Epithelial cell of esophagus (primary cell): ENCODE measurements around the gene ZFP3.

Source experiments
- DNase-seq: peaks from one replicate; pipeline ENCODE4 v3.0.0; 2010; ENCODE audit warnings: low read depth
- H3K4me3 ChIP-seq: 2 replicates; pipeline ENCODE4 v1.5.1; 2011; ENCODE audit warnings: mild to moderate bottlenecking, low read length, control low read depth
- TF ChIP-seq, protein P1 (sequence below): IDR thresholded peaks from 2 replicates; pipeline ENCODE4 v1.5.1; 2011; ENCODE audit warnings: low read depth, mild to moderate bottlenecking, low read length, control low read depth, inconsistent platforms; ENCODE audit not compliant: insufficient read depth; ENCODE audit errors: missing control alignments

ZFP3 gene

DNA sequence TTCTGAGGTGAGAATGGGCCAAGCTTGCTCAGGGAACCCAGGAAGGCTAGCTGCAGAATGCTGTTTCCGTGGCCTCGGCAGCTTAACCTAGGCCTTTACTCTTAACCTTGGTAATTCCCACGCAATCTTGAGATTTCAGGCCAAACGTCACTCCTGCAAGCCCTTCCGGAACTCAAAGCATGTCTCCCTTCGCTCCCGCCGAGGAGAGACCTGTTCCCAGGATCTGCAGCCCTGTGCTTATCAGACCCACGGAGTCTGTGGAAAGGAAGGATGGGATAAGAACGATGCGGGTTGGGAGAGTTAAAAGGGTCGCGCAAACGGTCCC is 524 bp upstream of the ZFP3 start:
- DNase-seq = no peak
- H3K4me3 ChIP-seq = peak overlapping the region; percentile 72
- TF ChIP-seq, protein P1, sequence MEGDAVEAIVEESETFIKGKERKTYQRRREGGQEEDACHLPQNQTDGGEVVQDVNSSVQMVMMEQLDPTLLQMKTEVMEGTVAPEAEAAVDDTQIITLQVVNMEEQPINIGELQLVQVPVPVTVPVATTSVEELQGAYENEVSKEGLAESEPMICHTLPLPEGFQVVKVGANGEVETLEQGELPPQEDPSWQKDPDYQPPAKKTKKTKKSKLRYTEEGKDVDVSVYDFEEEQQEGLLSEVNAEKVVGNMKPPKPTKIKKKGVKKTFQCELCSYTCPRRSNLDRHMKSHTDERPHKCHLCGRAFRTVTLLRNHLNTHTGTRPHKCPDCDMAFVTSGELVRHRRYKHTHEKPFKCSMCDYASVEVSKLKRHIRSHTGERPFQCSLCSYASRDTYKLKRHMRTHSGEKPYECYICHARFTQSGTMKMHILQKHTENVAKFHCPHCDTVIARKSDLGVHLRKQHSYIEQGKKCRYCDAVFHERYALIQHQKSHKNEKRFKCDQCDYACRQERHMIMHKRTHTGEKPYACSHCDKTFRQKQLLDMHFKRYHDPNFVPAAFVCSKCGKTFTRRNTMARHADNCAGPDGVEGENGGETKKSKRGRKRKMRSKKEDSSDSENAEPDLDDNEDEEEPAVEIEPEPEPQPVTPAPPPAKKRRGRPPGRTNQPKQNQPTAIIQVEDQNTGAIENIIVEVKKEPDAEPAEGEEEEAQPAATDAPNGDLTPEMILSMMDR = no peak

DNA sequence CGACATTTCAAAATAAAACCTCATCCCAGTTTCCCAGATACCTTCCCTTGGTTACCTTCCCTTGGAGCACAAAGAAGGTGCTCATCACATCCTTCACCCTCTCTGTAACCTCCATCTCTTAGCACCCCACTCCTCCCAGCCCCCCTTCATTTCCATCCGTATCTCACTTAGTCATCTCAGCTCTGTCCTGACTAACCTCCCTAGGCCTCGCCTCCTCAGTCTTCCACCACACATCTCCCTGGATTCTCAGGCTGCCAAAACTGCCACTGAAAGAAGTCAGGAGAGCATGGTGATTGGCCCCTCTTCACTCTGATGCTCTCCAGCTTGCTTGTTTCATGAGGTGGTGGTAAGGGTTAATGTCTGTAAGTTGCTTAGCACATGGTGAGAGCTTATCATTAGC is 2.3 kb downstream of the ZFP3 start:
- no peak for DNase-seq
- no peak overlapping the region for H3K4me3 ChIP-seq
- TF ChIP-seq, protein P1 = no peak

DNA sequence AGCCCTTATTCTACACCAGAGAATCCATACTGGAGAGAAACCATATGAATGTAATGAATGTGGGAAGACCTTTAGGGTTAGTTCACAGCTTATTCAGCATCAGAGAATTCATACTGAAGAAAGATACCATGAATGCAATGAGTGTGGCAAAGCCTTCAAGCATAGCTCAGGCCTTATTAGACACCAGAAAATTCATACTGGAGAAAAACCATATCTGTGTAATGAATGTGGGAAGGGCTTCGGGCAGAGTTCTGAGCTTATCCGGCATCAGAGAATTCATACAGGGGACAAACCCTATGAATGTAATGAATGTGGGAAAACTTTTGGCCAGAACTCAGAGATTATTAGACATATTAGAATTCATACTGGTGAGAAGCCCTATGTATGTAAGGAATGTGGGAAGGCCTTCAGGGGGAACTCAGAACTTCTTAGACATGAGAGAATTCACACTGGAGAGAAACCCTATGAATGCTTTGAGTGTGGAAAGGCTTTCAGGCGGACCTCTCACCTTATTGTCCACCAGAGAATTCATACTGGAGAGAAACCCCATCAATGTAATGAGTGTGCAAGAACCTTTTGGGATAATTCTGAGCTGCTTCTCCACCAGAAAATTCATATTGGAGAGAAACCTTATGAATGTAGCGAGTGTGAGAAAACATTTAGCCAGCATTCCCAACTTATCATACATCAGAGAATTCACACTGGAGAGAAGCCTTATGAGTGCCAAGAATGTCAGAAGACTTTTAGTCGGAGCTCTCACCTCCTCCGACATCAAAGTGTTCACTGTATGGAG is 14.1 kb downstream of the ZFP3 start:
- DNase-seq = no peak
- TF ChIP-seq, protein P1 = no peak
- no peak overlapping the region for H3K4me3 ChIP-seq

DNA sequence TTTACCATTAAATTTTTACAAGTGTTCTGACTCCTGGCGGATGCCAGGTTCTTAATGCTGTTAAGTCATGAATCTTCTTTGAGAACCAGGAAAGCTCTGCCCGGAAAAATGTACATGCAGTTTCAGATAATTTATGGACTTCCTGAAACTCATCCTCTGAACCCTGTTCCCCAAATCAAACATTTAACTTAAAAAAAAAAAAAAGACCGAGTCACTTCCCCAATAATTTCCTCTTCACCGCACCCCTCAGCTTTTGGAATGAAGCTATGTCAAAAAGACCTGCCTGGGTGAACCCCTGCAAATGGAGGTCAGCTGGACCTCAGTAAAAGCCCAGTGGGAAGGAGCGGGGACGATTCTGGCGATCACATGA is 18.4 kb downstream of the ZFP3 start:
- TF ChIP-seq, protein P1 = no peak
- no peak for DNase-seq
- no peak overlapping the region for H3K4me3 ChIP-seq

DNA sequence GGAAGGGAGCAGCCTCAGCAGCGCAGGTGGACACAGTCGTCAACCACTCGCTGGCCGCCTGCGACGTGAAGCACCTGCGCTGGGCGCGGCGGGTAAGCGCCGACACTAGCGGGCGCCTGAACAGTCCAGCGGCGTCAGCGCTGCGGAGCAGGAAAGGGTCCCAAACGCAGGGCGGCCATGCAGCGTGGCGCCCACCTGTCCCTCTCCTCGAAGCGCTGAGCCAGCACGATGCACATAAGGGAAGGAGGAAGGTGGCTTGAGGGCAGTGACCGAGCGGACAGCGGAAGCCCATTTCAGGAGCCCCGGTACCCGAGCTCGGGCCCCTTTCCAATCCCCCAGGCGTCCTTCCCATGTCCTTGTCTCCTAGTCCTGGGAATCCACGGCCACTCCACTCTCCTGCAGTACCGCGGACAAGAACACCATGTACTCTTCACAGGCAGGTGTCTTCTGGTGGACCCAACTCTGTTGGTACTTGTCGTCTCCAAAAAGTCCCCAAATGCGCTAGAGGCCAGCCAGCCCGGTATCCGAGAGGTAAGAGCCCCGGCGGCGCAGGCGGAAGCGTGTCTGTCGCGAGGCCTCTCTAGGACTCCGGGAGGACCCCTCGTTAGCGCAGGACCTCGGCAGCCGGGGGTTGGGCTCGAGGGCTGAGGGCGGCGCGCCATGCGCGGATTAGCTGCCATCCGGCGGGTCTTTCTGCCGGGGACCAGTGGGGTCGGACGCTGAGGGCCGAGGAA is 19.0 kb downstream of the ZFP3 start:
- TF ChIP-seq, protein P1 = no peak
- DNase-seq = no peak
- no peak overlapping the region for H3K4me3 ChIP-seq

DNA sequence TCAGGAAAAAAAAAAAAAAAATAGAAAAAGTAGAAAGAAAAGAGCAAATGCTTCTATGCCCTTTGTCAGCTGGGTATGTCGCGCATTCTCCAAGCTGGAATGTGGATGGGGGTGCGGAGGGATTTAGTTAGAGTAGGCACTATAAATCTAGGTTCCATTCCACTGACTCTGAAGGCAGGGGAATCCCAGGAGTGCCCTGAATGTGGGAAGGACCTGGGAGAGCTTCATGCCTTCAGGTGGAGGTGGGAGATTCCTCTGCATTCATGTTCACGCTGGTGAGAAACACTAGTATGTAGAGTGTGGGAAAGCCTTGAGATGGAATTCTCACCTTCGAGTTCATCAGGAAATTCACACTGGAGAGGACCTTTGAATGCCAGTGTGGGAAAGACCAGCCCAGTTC is 21.0 kb downstream of the ZFP3 start:
- TF ChIP-seq, protein P1 = no peak
- H3K4me3 ChIP-seq = no peak overlapping the region
- DNase-seq = no peak

DNA sequence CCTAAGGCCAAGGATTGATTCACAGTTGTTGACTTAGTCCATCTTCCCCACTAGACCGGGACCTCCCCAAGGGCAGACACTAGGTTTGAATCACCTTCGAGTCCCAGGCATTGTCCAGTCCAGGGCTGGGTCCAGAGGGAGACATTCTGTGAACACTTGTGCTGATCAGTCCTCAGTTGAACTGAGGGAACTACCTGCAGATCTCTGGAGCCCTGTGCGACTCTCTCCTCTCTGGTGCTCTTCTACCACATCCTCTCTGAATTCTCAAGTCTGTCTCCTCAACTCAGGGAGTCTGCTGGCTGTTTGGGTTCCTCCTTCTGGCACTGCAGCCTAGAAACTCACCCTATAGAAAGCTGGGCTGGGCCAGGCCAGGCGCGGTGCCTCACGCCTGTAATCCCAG is 22.6 kb downstream of the ZFP3 start:
- TF ChIP-seq, protein P1 = no peak
- DNase-seq = no peak
- no peak overlapping the region for H3K4me3 ChIP-seq
